Measurements from ENCODE around the gene APPBP2.

The APPBP2 gene

DNA sequence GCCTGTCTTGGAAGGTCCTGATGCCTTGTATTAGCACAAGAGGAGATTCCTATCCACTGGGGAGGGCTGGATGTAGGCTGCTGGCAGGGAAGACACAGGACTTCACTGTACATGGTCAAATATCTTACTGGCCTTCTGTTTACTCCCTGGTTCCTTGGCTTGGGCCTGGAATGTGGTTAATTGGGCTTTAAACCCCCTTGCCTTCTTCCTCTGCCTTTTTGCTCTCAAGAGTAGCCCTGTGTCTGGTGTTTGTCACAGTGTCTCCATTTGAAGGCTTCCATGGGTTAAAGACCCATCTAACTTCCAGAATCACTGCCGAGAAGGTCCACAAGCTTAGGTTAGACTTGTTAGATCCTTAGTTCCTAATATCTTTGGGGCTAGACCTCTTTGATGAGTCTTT is 110.9 kb downstream of the APPBP2 start:
- TF ChIP-seq, protein P1, sequence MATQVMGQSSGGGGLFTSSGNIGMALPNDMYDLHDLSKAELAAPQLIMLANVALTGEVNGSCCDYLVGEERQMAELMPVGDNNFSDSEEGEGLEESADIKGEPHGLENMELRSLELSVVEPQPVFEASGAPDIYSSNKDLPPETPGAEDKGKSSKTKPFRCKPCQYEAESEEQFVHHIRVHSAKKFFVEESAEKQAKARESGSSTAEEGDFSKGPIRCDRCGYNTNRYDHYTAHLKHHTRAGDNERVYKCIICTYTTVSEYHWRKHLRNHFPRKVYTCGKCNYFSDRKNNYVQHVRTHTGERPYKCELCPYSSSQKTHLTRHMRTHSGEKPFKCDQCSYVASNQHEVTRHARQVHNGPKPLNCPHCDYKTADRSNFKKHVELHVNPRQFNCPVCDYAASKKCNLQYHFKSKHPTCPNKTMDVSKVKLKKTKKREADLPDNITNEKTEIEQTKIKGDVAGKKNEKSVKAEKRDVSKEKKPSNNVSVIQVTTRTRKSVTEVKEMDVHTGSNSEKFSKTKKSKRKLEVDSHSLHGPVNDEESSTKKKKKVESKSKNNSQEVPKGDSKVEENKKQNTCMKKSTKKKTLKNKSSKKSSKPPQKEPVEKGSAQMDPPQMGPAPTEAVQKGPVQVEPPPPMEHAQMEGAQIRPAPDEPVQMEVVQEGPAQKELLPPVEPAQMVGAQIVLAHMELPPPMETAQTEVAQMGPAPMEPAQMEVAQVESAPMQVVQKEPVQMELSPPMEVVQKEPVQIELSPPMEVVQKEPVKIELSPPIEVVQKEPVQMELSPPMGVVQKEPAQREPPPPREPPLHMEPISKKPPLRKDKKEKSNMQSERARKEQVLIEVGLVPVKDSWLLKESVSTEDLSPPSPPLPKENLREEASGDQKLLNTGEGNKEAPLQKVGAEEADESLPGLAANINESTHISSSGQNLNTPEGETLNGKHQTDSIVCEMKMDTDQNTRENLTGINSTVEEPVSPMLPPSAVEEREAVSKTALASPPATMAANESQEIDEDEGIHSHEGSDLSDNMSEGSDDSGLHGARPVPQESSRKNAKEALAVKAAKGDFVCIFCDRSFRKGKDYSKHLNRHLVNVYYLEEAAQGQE (IDR thresholded peaks at IDR 0.05; ENCODE audit: insufficient read depth in 1 of 2, low read depth in 2 of 2, low read length in 2 of 2) = no peak
- no peak for TF ChIP-seq POLR2AphosphoS5 (IDR thresholded peaks at IDR 0.05; ENCODE audit: low read depth, low read length)
- TF ChIP-seq TAF1 (IDR thresholded peaks at IDR 0.05; ENCODE audit: borderline replicate concordance, insufficient read depth, low read length) = no peak
- TF ChIP-seq SIN3A (IDR thresholded peaks at IDR 0.05; ENCODE audit: borderline replicate concordance, insufficient read depth, low read length) = no peak
- TF ChIP-seq FOXP2 (optimal IDR thresholded peaks at IDR 0.05; ENCODE audit: borderline replicate concordance, extremely low read depth, extremely low read length, insufficient read depth) = no peak

DNA sequence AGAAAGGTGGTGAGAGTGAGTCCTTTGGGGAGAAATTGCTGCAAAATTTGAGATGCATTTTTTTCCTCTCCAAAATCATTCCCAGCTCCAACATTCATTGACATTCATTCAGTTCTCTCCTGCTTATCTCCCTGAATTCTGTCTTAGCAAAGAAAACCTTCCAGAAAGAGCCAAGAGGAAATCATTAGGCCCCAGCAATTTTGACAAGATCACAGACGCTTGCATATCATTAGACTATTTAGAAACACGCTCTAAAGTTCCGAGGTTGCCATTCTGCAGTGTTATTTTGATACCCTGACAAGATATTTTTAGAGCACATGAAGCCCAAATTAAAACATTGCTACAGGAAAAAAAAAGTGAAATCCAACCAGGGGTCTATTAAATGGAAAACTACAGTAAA is 113.3 kb downstream of the APPBP2 start:
- TF ChIP-seq, protein P1 (IDR thresholded peaks at IDR 0.05; ENCODE audit: insufficient read depth in 1 of 2, low read depth in 2 of 2, low read length in 2 of 2) = no peak
- TF ChIP-seq SIN3A (IDR thresholded peaks at IDR 0.05; ENCODE audit: borderline replicate concordance, insufficient read depth, low read length) (no peak), FOXP2 (optimal IDR thresholded peaks at IDR 0.05; ENCODE audit: borderline replicate concordance, extremely low read depth, extremely low read length, insufficient read depth) (no peak), POLR2AphosphoS5 (IDR thresholded peaks at IDR 0.05; ENCODE audit: low read depth, low read length) (no peak), TAF1 (IDR thresholded peaks at IDR 0.05; ENCODE audit: borderline replicate concordance, insufficient read depth, low read length) (no peak)

DNA sequence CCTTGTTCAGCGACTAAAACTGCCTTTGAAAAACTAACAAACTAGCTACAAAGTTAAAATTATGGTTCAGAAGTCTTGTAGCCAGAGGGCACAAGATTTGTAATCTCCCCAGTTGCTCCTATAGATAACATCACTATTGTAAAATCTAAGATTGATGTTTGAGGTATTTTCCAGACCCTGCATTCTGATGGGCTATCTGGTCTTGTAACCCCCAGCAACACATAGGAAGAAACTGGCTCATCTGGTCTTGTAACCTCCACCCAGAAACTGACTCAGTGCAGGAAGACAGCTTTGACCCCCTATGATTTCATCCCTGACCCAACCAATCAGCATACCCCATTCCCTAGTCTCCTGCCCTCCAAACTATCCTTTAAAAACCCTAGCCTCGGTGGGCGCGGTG is 116.0 kb downstream of the APPBP2 start:
- TF ChIP-seq TAF1 (IDR thresholded peaks at IDR 0.05; ENCODE audit: borderline replicate concordance, insufficient read depth, low read length) (no peak), FOXP2 (optimal IDR thresholded peaks at IDR 0.05; ENCODE audit: borderline replicate concordance, extremely low read depth, extremely low read length, insufficient read depth) (no peak), SIN3A (IDR thresholded peaks at IDR 0.05; ENCODE audit: borderline replicate concordance, insufficient read depth, low read length) (no peak), POLR2AphosphoS5 (IDR thresholded peaks at IDR 0.05; ENCODE audit: low read depth, low read length) (no peak)
- TF ChIP-seq, protein P1 (IDR thresholded peaks at IDR 0.05; ENCODE audit: insufficient read depth in 1 of 2, low read depth in 2 of 2, low read length in 2 of 2) = no peak

DNA sequence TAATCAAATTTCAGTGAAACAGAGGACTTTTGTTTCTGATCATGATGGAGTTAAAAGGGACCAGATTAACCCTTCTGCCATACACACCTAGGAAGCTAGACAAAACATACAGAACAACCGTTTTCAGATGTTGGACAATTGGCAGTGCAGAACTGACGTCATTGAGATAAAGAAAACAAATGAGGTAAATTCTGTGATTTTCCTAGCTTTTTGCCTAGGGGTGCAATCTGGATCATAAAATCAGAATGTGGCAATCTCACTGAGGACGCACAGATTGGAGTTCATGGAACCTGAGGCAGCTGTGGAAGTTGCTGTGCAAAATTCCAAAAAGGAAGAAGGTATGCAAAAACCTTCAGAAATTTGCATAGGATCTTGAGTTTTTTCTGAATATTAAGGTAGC is 119.2 kb downstream of the APPBP2 start:
- TF ChIP-seq, protein P1 (IDR thresholded peaks at IDR 0.05; ENCODE audit: insufficient read depth in 1 of 2, low read depth in 2 of 2, low read length in 2 of 2) = no peak
- TF ChIP-seq SIN3A (IDR thresholded peaks at IDR 0.05; ENCODE audit: borderline replicate concordance, insufficient read depth, low read length) (no peak), TAF1 (IDR thresholded peaks at IDR 0.05; ENCODE audit: borderline replicate concordance, insufficient read depth, low read length) (no peak), FOXP2 (optimal IDR thresholded peaks at IDR 0.05; ENCODE audit: borderline replicate concordance, extremely low read depth, extremely low read length, insufficient read depth) (no peak), POLR2AphosphoS5 (IDR thresholded peaks at IDR 0.05; ENCODE audit: low read depth, low read length) (no peak)

DNA sequence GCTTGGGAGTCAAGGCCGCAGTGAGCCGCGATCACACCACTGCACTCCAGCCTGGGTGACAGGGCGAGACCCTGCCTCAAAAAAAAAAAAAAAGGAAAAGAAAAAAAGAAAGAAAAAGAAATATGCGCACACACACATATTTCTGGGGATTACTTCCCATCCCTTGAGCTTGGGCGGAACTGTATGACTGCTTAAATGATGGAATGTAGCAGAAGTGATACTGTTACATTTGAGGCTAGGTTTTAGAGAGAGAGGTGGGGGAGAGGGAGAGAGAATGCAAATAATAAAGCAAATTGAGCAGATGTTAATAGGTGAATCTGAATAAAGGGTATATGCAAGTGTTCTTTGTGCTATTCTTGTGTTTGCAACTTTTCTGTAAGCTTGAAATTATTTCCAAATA is 122.1 kb downstream of the APPBP2 start:
- TF ChIP-seq, protein P1 (IDR thresholded peaks at IDR 0.05; ENCODE audit: insufficient read depth in 1 of 2, low read depth in 2 of 2, low read length in 2 of 2) = no peak
- no peak for TF ChIP-seq SIN3A (IDR thresholded peaks at IDR 0.05; ENCODE audit: borderline replicate concordance, insufficient read depth, low read length)
- no peak for TF ChIP-seq TAF1 (IDR thresholded peaks at IDR 0.05; ENCODE audit: borderline replicate concordance, insufficient read depth, low read length)
